ENCODE data around the gene IQSEC2. TPM values are rescaled to one million over a fixed set of nuclear protein-coding genes. Genes with fewer than 3 reads are reported as not detected.

Gene IQSEC2
- total RNA-seq, 1 experiment from 2014 or later: 48.2 TPM

GRCh38 chrX:53244610-53245009, 36.8 kb downstream of the IQSEC2 start (continued):
- no peak for TF ChIP-seq AFF4 (CRISPR knock-in tag; IDR thresholded peaks at IDR 0.05; ENCODE audit: borderline replicate concordance)
- no peak for TF ChIP-seq TEAD1 (CRISPR knock-in tag; IDR thresholded peaks at IDR 0.05)
- no peak for TF ChIP-seq USF1 (CRISPR knock-in tag; IDR thresholded peaks at IDR 0.05)
- no peak for TF ChIP-seq ZNF423 (CRISPR knock-in tag; IDR thresholded peaks at IDR 0.05)

- ChIA-PET POLR2A (no interaction called here), CTCF (no interaction called here)
- Mint-ChIP-seq H3K27ac (no peak overlapping the region), H3K27me3 (ENCODE audit: low read depth) (no peaks in the 10 kb centered on the region), H3K4me3 (no peak overlapping the region), H3K9me3 (no peaks in the 10 kb centered on the region), H3K4me1 (no peaks in the 10 kb centered on the region), H3K36me3 (peaks cover 21% of the 10 kb centered on the region)
- DNase-seq (ENCODE audit: low spot score) (no peak), ATAC-seq (no peak)
- TF ChIP-seq SP1 (CRISPR knock-in tag; conservative IDR thresholded peaks at IDR 0.05) (no peak), HMGA2 (CRISPR knock-in tag; IDR thresholded peaks at IDR 0.05) (no peak), ATF6 (CRISPR knock-in tag; IDR thresholded peaks at IDR 0.05) (no peak), AFF4 (CRISPR knock-in tag; IDR thresholded peaks at IDR 0.05; ENCODE audit: borderline replicate concordance) (no peak), ZNF219 (CRISPR knock-in tag; IDR thresholded peaks at IDR 0.05; ENCODE audit: borderline replicate concordance) (no peak), PRDM15 (CRISPR knock-in tag; IDR thresholded peaks at IDR 0.05) (no peak), ZBTB21 (CRISPR knock-in tag; IDR thresholded peaks at IDR 0.05; ENCODE audit: borderline replicate concordance) (no peak), ZNF138 (CRISPR knock-in tag; conservative IDR thresholded peaks at IDR 0.05) (no peak), GRHL2 (CRISPR knock-in tag; IDR thresholded peaks at IDR 0.05; ENCODE audit: insufficient replicate concordance, severe bottlenecking) (no peak), OVOL2 (CRISPR knock-in tag; IDR thresholded peaks at IDR 0.05; ENCODE audit: borderline replicate concordance) (no peak), PREB (CRISPR knock-in tag; IDR thresholded peaks at IDR 0.05; ENCODE audit: borderline replicate concordance) (no peak), ZNF121 (CRISPR knock-in tag; IDR thresholded peaks at IDR 0.05) (no peak), ERG (CRISPR knock-in tag; IDR thresholded peaks at IDR 0.05) (no peak)
These were observed 39.1 kb downstream of the IQSEC2 start for GRCh38 chrX:53242310-53242709.
